Fibroblast of mammary gland (primary cell): ENCODE results near the gene DDX31.

Experiments
- DNase-seq: peaks from one replicate; pipeline ENCODE4 v3.0.0-alpha.2; 2010; ENCODE audit warnings: low read depth
- H3K4me3 ChIP-seq: 2 replicates; pipeline ENCODE4 v1.5.1; 2011; ENCODE audit warnings: low read depth, mild to moderate bottlenecking, low read length, moderate library complexity; ENCODE audit not compliant: control insufficient read depth
- CTCF ChIP-seq: conservative IDR thresholded peaks from 2 replicates; pipeline ENCODE4 v1.5.1; 2011; ENCODE audit warnings: low read depth, low read length, inconsistent platforms; ENCODE audit not compliant: control insufficient read depth, insufficient read depth

The DDX31 gene

GRCh38 chr9:132590318-132591182, 79.2 kb downstream of the DDX31 start:
- no peak for TF ChIP-seq CTCF
- no peak for DNase-seq
- H3K4me3 ChIP-seq = no peak overlapping the region

- no peak overlapping the region for H3K4me3 ChIP-seq
- DNase-seq = no peak
- TF ChIP-seq CTCF = no peak
Observed at GRCh38 chr9:132590037-132590317, 79.8 kb downstream of the DDX31 start.

GRCh38 chr9:132589148-132590036, 80.4 kb downstream of the DDX31 start:
- no peak for TF ChIP-seq CTCF
- no peak for DNase-seq
- no peak overlapping the region for H3K4me3 ChIP-seq

DNA sequence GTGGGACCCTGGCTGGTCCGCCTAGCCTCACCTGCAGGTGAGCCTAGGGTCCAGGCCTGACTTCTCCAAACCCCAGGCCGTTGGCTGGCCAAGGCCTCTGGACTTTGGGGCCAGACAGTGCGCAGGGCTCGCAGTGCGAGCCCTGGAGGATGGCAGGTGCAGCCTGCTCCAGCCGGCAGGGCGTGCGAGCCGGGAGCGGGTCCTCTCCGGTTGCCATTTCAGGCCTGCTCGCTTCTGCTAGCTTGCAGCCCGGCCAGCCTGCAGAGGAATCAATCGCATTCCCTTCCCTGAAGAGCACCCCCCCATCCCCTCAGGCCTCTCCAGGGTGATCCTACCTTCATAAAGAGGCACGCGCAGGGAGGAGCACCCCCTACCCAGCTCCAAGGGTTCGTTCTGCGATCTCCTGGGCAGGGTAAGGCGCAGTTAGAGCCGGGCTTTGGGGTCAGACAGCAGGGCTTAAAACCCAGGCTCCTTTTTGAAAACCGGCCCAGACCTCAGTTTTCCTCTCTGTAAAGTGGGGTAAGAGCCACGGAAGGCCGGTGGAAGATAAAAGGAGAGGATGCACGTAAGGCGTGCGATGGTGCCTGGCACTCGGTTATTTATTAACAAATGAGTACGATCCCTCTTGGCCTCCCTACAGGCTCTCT, 81.2 kb downstream of the DDX31 start:
- H3K4me3 ChIP-seq = no peak overlapping the region
- TF ChIP-seq CTCF = no peak
- no peak for DNase-seq

- no peak overlapping the region for H3K4me3 ChIP-seq
- TF ChIP-seq CTCF = no peak
- no peak for DNase-seq
Observed at GRCh38 chr9:132588098-132588497, 81.7 kb downstream of the DDX31 start.

DNA sequence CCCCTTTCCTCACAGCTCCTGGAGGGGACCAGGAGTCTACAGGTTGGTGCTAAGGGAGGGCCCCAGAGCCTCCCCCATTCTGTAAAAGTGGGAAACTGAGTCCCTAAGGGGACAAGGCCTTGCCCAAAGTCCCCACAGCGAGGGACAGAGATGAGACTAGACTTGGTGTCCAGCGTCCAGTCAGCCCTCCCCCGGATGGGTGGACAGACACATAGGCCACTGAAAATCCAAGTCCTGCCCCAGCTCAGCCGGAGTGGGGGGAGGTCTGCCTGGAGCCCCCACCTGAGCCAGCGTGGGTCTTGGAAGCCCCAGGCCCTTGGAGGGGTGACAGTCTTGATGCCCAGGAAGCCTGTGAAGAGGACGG, 82.2 kb downstream of the DDX31 start:
- no peak overlapping the region for H3K4me3 ChIP-seq
- TF ChIP-seq CTCF = no peak
- DNase-seq = no peak
